ENCODE measurements around the gene LY86.

- TF ChIP-seq CEBPB (IDR thresholded peaks at IDR 0.05; ENCODE audit: borderline replicate concordance, low read depth, low read length), result no peak
- TF ChIP-seq MTA1 (CRISPR knock-in tag; IDR thresholded peaks at IDR 0.05; ENCODE audit: borderline replicate concordance), result no peak
- no peak for TF ChIP-seq SMAD3 (CRISPR knock-in tag; IDR thresholded peaks at IDR 0.05)
- no peak for TF ChIP-seq ZFP36L1 (CRISPR knock-in tag; IDR thresholded peaks at IDR 0.05)
- no peak for TF ChIP-seq ZNF251 (CRISPR knock-in tag; IDR thresholded peaks at IDR 0.05)
- no peak for TF ChIP-seq ZNF275 (CRISPR knock-in tag; IDR thresholded peaks at IDR 0.05; ENCODE audit: borderline replicate concordance)
- TF ChIP-seq POLR2AphosphoS5 (IDR thresholded peaks at IDR 0.05; ENCODE audit: low read depth, low read length), result no peak
- no peak for TF ChIP-seq POLR2A (IDR thresholded peaks at IDR 0.05; ENCODE audit: insufficient read depth in 1 of 2, low read depth in 2 of 2, low read length in 2 of 2)
- TF ChIP-seq UBTF (CRISPR knock-in tag; IDR thresholded peaks at IDR 0.05), result no peak
- TF ChIP-seq STAT6 (CRISPR knock-in tag; IDR thresholded peaks at IDR 0.05; ENCODE audit: borderline replicate concordance), result no peak
- no peak for TF ChIP-seq ATF6 (CRISPR knock-in tag; conservative IDR thresholded peaks at IDR 0.05)
- no peak for TF ChIP-seq CTCF (CRISPR knock-in tag; IDR thresholded peaks at IDR 0.05)
- no peak for TF ChIP-seq CHD4 (IDR thresholded peaks at IDR 0.05; ENCODE audit: borderline replicate concordance, low read length)
Measured at GRCh38 chr6:6663421-6664135, 75.1 kb downstream of the LY86 start.
